Measurements from ENCODE around the gene MED7. TPM values are rescaled to one million over a fixed set of nuclear protein-coding genes. Genes with fewer than 3 reads are reported as not detected.

The MED7 gene
- total and polyA plus RNA-seq, 2 of the 8 experiments (the other 6 are each of a cell fraction or from before 2014, with no cell fraction given), result 6.9 to 9.5 TPM

DNA sequence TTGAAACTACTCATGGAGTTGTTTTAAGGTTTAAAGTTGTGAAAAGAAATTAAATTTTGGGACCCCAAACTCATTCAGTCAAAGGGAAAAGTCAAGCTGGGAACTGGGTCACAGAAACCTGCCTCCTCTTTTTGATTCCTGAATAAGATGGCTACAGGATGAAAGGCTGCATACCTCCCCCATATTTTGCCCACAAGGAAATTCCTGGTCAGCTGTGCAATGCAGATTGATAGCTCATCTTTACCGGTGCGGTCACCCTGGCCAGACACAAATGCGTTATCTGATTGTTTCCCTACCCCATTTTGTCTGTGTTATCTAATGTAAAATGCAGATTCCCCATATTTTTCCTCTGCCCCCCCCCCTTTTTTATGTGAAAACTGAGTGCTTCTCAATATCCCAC, 35.2 kb downstream of the MED7 start:
- 84% methylated on average over 3 of the region's 3 CpGs; no CpG with 5 or more reads in 1 of the 2 experiments for WGBS, 2 experiments (ENCODE audit: extremely low coverage in 1 of 2, insufficient coverage in 1 of 2, insufficient read length in 1 of 2, insufficient replicate concordance in 2 of 2, low coverage in 1 of 2, low lambda C conversion rate in 2 of 2, missing lambda C conversion rate in 1 of 2)
- H2BK12ac ChIP-seq (ENCODE audit: low read depth, low read length), result no peak overlapping the region
- no peak for FAIRE-seq
- H3K4ac ChIP-seq (replicated peaks; ENCODE audit: insufficient read length, low read depth, low read length), result no peak overlapping the region
- no peak overlapping the region for H3K9ac ChIP-seq (replicated peaks in 1 of 4; ENCODE audit: extremely low read depth in 1 of 4, low read depth in 3 of 4, low read length in 3 of 4)
- no peaks in the 10 kb centered on the region for H3K36me3 ChIP-seq (ENCODE audit: control insufficient read depth in 2 of 4, insufficient read depth in 4 of 4, low read length in 3 of 4)
- no peak overlapping the region for H4K5ac ChIP-seq (ENCODE audit: insufficient read length, low read depth, low read length)
- H3K4me3 ChIP-seq (ENCODE audit: extremely low read depth in 1 of 4, insufficient read depth in 2 of 4, low read depth in 3 of 4, low read length in 4 of 4), result no peak overlapping the region
- H3K23me2 ChIP-seq (ENCODE audit: low read depth, low read length), result no peaks in the 10 kb centered on the region
- H3K23ac ChIP-seq (ENCODE audit: insufficient read length), result no peak overlapping the region
- no peak overlapping the region for H3K56ac ChIP-seq (replicated peaks; ENCODE audit: insufficient read length, low read depth, low read length)
- no peak overlapping the region for H3K27ac ChIP-seq (ENCODE audit: low read depth, low read length)
- no peak overlapping the region for H2BK20ac ChIP-seq (ENCODE audit: low read length)
- H4K20me1 ChIP-seq (replicated peaks in 1 of 2; ENCODE audit: control insufficient read depth in 1 of 2, insufficient read depth in 2 of 2, low read length in 2 of 2), result no peaks in the 10 kb centered on the region
- no peaks in the 10 kb centered on the region for H3K27me3 ChIP-seq (replicated peaks in 1 of 4; ENCODE audit: control insufficient read depth in 3 of 4, extremely low read depth in 1 of 4, insufficient read depth in 3 of 4, low read length in 3 of 4)
- H2BK5ac ChIP-seq (ENCODE audit: low read depth, low read length), result no peak overlapping the region
- no peak overlapping the region for H2AK5ac ChIP-seq (ENCODE audit: low read depth, low read length)
- CTCF ChIA-PET (ENCODE audit: partially characterized antibody), result no interaction called here
- no peak overlapping the region for H4K91ac ChIP-seq (replicated peaks; ENCODE audit: insufficient read length, low read length)
- no peak overlapping the region for H2BK120ac ChIP-seq (replicated peaks; ENCODE audit: low read depth, low read length)
- no peak overlapping the region for H3K4me2 ChIP-seq (ENCODE audit: insufficient read depth in 1 of 2, low read depth in 2 of 2, low read length in 2 of 2)
- no peak overlapping the region for H2BK15ac ChIP-seq (ENCODE audit: low read length)
- DNase-seq (ENCODE audit: low read depth in 1 of 2, low spot score in 2 of 2), result no peak
- no peak overlapping the region for H4K8ac ChIP-seq (ENCODE audit: extremely low read depth, insufficient read depth, low read length)
- no peak overlapping the region for H3K14ac ChIP-seq (ENCODE audit: insufficient read length)
- H3K79me1 ChIP-seq (ENCODE audit: low read depth, low read length), result no peaks in the 10 kb centered on the region
- no peaks in the 10 kb centered on the region for H3K79me2 ChIP-seq (ENCODE audit: control insufficient read depth in 1 of 2, insufficient read depth in 2 of 2, low read length in 2 of 2)
- no peak overlapping the region for H2AFZ ChIP-seq (ENCODE audit: low read length)
- no peaks in the 10 kb centered on the region for H3K9me3 ChIP-seq (ENCODE audit: insufficient read depth in 2 of 2, low read depth in 1 of 2, low read length in 1 of 2)
- H3K4me1 ChIP-seq (replicated peaks in 1 of 4; ENCODE audit: control insufficient read depth in 3 of 4, insufficient read depth in 4 of 4, low read length in 3 of 4), result no peaks in the 10 kb centered on the region
- POLR2A ChIA-PET (ENCODE audit: partially characterized antibody), result no interaction called here
- TF ChIP-seq SIN3A (conservative IDR thresholded peaks at IDR 0.05 in 1 of 2, IDR thresholded peaks at IDR 0.05 in 1 of 2; ENCODE audit: low read depth in 1 of 2, low read length in 2 of 2), result no peak
- no peak for TF ChIP-seq JUND (IDR thresholded peaks at IDR 0.05; ENCODE audit: low read length)
- no peak for TF ChIP-seq SIRT6 (IDR thresholded peaks at IDR 0.05; ENCODE audit: low read length)
- no peak for TF ChIP-seq CBX8 (IDR thresholded peaks at IDR 0.05; ENCODE audit: borderline replicate concordance, low read depth, low read length)
- TF ChIP-seq, protein P1, sequence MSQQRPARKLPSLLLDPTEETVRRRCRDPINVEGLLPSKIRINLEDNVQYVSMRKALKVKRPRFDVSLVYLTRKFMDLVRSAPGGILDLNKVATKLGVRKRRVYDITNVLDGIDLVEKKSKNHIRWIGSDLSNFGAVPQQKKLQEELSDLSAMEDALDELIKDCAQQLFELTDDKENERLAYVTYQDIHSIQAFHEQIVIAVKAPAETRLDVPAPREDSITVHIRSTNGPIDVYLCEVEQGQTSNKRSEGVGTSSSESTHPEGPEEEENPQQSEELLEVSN (IDR thresholded peaks at IDR 0.05), result no peak
- no peak for TF ChIP-seq CEBPB (IDR thresholded peaks at IDR 0.05; ENCODE audit: low read depth, low read length)
- no peak for TF ChIP-seq SUZ12 (IDR thresholded peaks at IDR 0.05; ENCODE audit: low read length)
- H3K18ac ChIP-seq (ENCODE audit: extremely low read depth, low read length), result no peak overlapping the region
